BLaER1 treated with 17β-estradiol and CSF1 and Interleukin-3, amounts not matched to agents 10 nM and 100 nM (cell line): ENCODE measurements around the gene UBR1.

ENCODE experiments used
- H3K27ac ChIP-seq, 11 experiments: shearing (Covaris generic); formaldehyde crosslinking; 2 replicates each; pipeline ENCODE4 v1.8.1; 2022
- H3K27me3 ChIP-seq, 11 experiments: shearing (Covaris generic); formaldehyde crosslinking; 2 replicates each; pipeline ENCODE4 v1.8.1; 2022
- H3K36me3 ChIP-seq, 11 experiments: shearing (Covaris generic); formaldehyde crosslinking; 2 replicates each; pipeline ENCODE4 v1.8.1; 2022
- H3K4me1 ChIP-seq, 10 experiments: shearing (Covaris generic); formaldehyde crosslinking; 2 replicates each; pipeline ENCODE4 v1.8.1; 2022
- H3K4me2 ChIP-seq, 11 experiments: shearing (Covaris generic); formaldehyde crosslinking; 2 replicates each; pipeline ENCODE4 v1.8.1; 2022
- H3K4me3 ChIP-seq, 10 experiments: shearing (Covaris generic); formaldehyde crosslinking; 2 replicates each; pipeline ENCODE4 v1.8.1; 2022
- H3K9ac ChIP-seq, 11 experiments: shearing (Covaris generic); formaldehyde crosslinking; 2 replicates each; pipeline ENCODE4 v1.8.1; 2022
- H3K9me3 ChIP-seq, 11 experiments: shearing (Covaris generic); formaldehyde crosslinking; replicated peaks in 1 of 11; 2 replicates each; pipeline ENCODE4 v1.8.1; 2022
- H4K20me1 ChIP-seq, 11 experiments: shearing (Covaris generic); formaldehyde crosslinking; 2 replicates each; pipeline ENCODE4 v1.8.1; 2022
- Cebpa-rat ChIP-seq, 11 experiments: shearing (Covaris generic); IDR thresholded peaks; 2 replicates each; pipeline ENCODE4 v1.8.1; 2022

UBR1 gene

DNA sequence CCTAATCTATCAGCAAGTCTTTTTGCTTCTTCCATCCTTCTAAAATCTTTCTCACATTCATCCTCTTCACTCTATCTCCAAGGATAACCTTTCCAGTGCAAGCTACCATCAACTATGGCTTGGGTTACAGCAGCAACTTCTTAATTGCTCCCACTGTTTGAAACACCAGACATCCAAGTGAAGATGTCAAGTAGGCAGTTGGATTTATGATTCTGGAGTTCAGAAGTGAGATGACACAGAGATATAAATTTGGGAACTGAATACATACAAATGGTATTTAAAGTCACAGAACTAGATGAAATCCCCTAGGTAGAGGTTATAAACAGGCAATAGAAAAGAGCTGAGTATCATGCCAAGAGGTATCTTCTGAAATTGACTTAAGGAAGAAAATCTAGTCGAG lies 3.7 kb downstream of the UBR1 start:
- H3K27me3 ChIP-seq: no peaks in the 10 kb centered on the region
- H3K36me3 ChIP-seq: peaks cover 27 to 74% (median 64%) of the 10 kb centered on the region in 11 experiments
- no peak overlapping the region for H3K4me2 ChIP-seq

DNA sequence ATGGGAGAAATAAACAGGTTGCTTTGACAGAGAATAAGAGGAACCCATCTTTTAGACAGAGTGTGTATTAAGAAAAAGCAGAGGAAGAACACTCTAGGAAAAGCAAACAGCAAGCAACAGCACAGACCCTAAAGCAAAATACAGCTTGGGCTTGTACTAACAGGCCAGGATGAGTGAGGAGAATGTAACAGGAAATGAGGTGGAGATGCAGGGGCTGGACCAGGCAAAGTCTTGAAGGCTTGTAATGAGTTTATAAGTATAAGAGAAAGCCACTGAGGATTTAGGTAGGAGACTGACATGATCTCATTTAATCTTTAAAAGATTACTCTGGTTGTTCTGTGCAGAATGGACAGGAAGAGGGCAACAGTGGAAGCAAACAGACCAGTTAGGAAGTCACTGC lies 4.9 kb downstream of the UBR1 start:
- Histone ChIP-seq H3K36me3 (peaks cover 29 to 85% (median 76%) of the 10 kb centered on the region in 11 experiments), H4K20me1 (peaks cover 0 to 72% (median 18%) of the 10 kb centered on the region in 11 experiments; a peak in 14 of 22 replicates), H3K9me3 (no peaks in the 10 kb centered on the region), H3K4me1 (peaks cover 7 to 30% (median 17%) of the 10 kb centered on the region in 10 experiments), H3K9ac (no peak overlapping the region), H3K27me3 (no peaks in the 10 kb centered on the region), H3K4me3 (no peak overlapping the region), H3K4me2 (no peak overlapping the region), H3K27ac (no peak overlapping the region)
- no peak for TF ChIP-seq Cebpa-rat (IDR thresholded peaks at IDR 0.05)

More for the DNA sequence above, 3.7 kb downstream of the UBR1 start:
- no peak for TF ChIP-seq Cebpa-rat (IDR thresholded peaks at IDR 0.05)
- Histone ChIP-seq H3K4me3 (no peak overlapping the region), H3K9ac (no peak overlapping the region), H3K4me1 (peaks cover 14 to 29% (median 24%) of the 10 kb centered on the region in 10 experiments), H4K20me1 (peaks cover 0 to 60% (median 11%) of the 10 kb centered on the region in 11 experiments; a peak in 11 of 22 replicates), H3K27ac (no peak overlapping the region), H3K9me3 (no peaks in the 10 kb centered on the region)

DNA sequence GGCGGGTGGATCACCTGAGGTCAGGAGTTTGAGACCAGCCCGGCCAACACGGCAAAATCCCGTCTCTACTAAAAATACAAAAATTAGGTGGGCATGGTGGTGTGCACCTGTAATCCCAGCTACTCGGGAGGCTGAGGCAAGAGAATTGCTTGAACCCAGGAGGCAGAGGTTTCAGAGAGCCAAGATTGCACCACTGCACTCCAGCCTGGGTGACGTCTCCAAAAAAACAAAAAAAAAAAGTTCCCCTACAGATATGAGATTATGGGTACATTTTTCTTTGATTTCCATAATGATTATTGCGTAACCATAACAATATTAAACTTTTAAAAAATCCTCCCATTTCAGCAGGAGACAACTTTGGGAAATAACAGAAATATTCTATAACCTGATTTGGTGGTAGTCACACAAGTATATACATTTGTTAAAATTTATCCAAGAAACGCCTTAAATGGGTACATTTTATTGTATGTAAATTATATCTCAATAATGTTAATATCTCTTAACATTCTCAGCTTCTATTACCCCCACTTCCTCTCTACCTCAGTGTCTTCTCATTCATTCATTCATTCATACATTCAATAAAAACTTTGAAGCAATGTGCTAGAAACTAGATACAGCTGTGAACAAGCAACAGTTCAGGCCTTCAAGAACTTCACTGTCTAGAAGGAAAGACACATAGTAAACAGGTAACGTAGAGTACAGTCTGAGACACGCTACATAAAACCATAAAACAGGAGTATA lies 6.6 kb downstream of the UBR1 start:
- H3K4me2 ChIP-seq: no peak overlapping the region
- H3K4me3 ChIP-seq: no peak overlapping the region
- peak in 7 of 11 experiments; percentile 28 to 87 (median 52); a peak in 9 of 22 replicates for TF ChIP-seq Cebpa-rat (IDR thresholded peaks at IDR 0.05)
- H3K4me1 ChIP-seq: peaks cover 1 to 27% (median 7%) of the 10 kb centered on the region in 10 experiments
- H3K27ac ChIP-seq: no peak overlapping the region
- H3K9me3 ChIP-seq: no peaks in the 10 kb centered on the region
- H3K36me3 ChIP-seq: peaks cover 29 to 99% (median 80%) of the 10 kb centered on the region in 11 experiments
- peaks cover 0 to 84% (median 32%) of the 10 kb centered on the region in 11 experiments; a peak in 16 of 22 replicates for H4K20me1 ChIP-seq
- no peaks in the 10 kb centered on the region for H3K27me3 ChIP-seq
- H3K9ac ChIP-seq: no peak overlapping the region

DNA sequence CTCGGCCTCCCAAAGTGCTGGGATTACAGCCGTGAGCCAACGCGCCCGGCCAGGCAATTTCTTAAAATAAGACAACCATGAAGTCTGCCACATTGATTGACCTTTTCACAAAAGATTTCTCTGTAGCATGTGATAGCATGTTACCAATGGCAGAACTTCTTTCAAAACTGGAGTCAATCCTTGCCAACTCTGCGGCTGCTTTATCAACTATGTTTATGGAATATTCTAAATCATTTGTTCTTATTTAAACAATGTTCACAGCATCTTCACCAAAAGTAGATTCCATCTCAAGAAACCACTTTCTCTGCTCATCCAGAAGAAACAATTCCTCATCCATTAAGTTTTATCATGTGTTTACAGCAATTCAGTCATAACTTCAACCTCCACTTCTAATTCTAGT lies 9.4 kb downstream of the UBR1 start:
- Histone ChIP-seq H3K4me1 (peaks cover 0 to 35% (median 3%) of the 10 kb centered on the region in 10 experiments; a peak in 9 of 20 replicates), H4K20me1 (peaks cover 3 to 95% (median 53%) of the 10 kb centered on the region in 11 experiments; a peak in 17 of 22 replicates), H3K27me3 (no peaks in the 10 kb centered on the region), H3K36me3 (peaks cover 21 to 98% (median 74%) of the 10 kb centered on the region in 11 experiments), H3K4me3 (no peak overlapping the region), H3K9me3 (no peaks in the 10 kb centered on the region), H3K27ac (no peak overlapping the region), H3K9ac (no peak overlapping the region), H3K4me2 (no peak overlapping the region)
- no peak for TF ChIP-seq Cebpa-rat (IDR thresholded peaks at IDR 0.05)

DNA sequence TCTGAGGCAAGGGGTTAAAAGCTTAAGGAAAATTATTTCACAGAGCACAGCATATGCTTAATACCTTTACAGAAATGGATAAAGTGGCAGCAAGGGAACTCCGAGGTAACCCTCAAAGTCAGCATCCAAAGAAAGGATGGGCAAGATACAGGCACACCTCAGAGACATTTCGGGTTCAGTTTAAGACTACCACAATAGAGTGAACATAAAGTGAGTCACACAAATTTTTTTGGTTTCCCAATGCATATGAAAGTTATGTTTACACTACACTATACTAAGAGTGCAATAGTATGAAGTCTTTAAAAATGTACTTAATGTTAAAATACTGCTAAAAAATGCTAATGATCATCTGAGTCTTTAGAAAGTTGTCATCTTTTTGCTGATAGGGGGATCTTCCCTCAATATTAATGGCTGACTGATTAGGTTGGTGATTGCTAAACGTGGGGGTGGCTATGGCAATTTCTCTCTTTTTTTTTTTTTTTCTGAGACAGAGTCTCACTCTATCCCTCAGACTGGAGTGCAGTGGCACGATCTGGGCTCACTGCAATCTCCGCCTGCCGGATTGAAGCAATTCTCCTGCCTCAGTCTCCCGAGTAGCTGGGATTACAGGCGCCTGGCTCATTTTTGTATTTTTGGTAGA lies 10.0 kb downstream of the UBR1 start:
- Histone ChIP-seq H3K4me2 (no peak overlapping the region), H3K27ac (no peak overlapping the region), H3K27me3 (no peaks in the 10 kb centered on the region), H3K9me3 (no peaks in the 10 kb centered on the region), H4K20me1 (peaks cover 3 to 92% (median 53%) of the 10 kb centered on the region in 11 experiments; a peak in 17 of 22 replicates), H3K4me1 (peaks cover 0 to 35% (median 3%) of the 10 kb centered on the region in 10 experiments; a peak in 9 of 20 replicates), H3K4me3 (no peak overlapping the region), H3K9ac (no peak overlapping the region), H3K36me3 (peaks cover 16 to 98% (median 74%) of the 10 kb centered on the region in 11 experiments)
- no peak for TF ChIP-seq Cebpa-rat (IDR thresholded peaks at IDR 0.05)

DNA sequence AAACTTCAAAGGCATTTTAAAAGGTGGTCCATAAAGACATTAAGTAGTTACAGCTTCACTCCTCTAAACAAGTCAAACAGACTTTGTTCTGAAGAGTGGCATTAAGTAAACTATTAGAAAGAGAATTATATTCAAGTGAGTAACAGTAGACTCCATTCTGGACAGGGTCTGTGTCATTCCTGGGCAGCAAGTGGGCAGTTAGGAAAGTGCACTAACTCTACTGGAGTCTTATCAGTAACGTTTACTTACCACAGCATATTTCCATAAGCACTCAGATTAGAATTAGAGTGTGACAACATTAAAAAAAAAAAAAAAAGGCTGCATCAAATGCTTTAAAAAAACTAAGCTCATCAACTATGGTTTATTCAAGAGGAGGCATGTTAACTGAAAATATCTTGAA lies 10.6 kb downstream of the UBR1 start:
- Histone ChIP-seq H3K4me2 (no peak overlapping the region), H4K20me1 (peaks cover 3 to 92% (median 54%) of the 10 kb centered on the region in 11 experiments; a peak in 17 of 22 replicates), H3K27ac (no peak overlapping the region), H3K4me3 (no peak overlapping the region), H3K27me3 (no peaks in the 10 kb centered on the region), H3K36me3 (peaks cover 10 to 97% (median 70%) of the 10 kb centered on the region in 11 experiments), H3K4me1 (peaks cover 0 to 35% (median 3%) of the 10 kb centered on the region in 10 experiments; a peak in 9 of 20 replicates), H3K9ac (no peak overlapping the region), H3K9me3 (no peaks in the 10 kb centered on the region)
- TF ChIP-seq Cebpa-rat (IDR thresholded peaks at IDR 0.05): no peak

DNA sequence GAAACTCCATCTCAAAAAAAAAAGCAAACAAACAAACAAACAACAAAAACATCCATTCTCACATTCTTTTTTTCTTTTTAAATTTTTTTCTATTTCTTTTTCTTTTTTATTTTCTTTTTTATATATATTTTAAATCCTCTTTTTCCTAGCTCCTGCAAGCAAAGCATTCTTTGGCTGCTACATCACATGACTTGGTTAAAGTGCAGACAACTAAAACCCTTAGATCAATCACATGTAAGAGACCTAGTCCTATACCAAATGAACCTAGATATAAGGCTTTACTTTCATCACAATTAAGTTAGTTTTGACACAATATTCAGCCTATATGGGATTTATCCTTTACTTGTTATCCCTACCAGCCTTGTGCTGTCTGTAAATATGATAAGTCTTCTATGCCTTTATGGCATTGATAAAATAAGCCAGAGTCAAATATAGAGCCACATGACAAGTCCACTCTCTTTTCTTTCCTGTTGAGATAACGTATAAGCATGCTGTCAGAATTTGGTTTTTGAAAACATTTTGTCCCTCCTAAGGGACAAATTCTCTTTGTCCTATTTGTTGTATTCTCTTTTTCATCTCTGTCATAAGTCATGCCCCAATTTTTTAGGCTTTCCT lies 11.3 kb downstream of the UBR1 start:
- peaks cover 0 to 35% (median 3%) of the 10 kb centered on the region in 10 experiments; a peak in 9 of 20 replicates for H3K4me1 ChIP-seq
- H3K9me3 ChIP-seq: no peaks in the 10 kb centered on the region
- H3K4me2 ChIP-seq: peak overlapping the region in 1 of 11 experiments; percentile 80; a peak in 2 of 22 replicates
- H4K20me1 ChIP-seq: peaks cover 3 to 89% (median 58%) of the 10 kb centered on the region in 11 experiments; a peak in 17 of 22 replicates
- H3K4me3 ChIP-seq: no peak overlapping the region
- no peak overlapping the region for H3K27ac ChIP-seq
- H3K27me3 ChIP-seq: no peaks in the 10 kb centered on the region
- TF ChIP-seq Cebpa-rat (IDR thresholded peaks at IDR 0.05): no peak
- no peak overlapping the region for H3K9ac ChIP-seq
- peaks cover 7 to 93% (median 66%) of the 10 kb centered on the region in 11 experiments for H3K36me3 ChIP-seq

DNA sequence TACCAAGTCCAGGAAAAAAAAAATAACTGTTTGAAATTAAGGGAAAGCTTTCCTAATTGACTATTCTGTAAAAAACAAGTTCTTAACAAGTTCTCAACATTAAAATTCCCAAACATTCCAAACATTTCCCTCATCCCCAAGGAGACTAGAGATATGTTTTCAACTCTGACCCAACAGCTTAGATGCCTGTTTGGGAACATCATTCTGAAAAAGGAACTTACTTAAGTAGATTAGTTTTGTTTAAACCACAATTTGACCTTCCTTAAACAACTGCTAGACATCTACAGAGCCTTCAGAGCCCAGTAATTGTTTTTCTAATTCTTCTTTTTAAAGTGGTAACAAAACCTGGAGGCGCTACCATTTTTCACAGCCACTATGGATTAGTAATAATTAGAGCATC lies 12.8 kb downstream of the UBR1 start:
- Histone ChIP-seq H3K4me2 (peak overlapping the region in 4 of 11 experiments; percentile 50 to 80 (median 66); a peak in 9 of 22 replicates), H3K27me3 (no peaks in the 10 kb centered on the region), H3K9me3 (no peaks in the 10 kb centered on the region), H3K27ac (0 out of 22 replicates have a peak overlapping the region, but pooled peaks of 1 of the 11 experiments have one; percentile 31), H3K9ac (no peak overlapping the region), H3K4me3 (no peak overlapping the region), H3K36me3 (peaks cover 7 to 93% (median 62%) of the 10 kb centered on the region in 11 experiments; a peak in 21 of 22 replicates), H4K20me1 (peaks cover 3 to 93% (median 62%) of the 10 kb centered on the region in 11 experiments; a peak in 17 of 22 replicates), H3K4me1 (peaks cover 0 to 35% (median 3%) of the 10 kb centered on the region in 10 experiments; a peak in 9 of 20 replicates)
- no peak for TF ChIP-seq Cebpa-rat (IDR thresholded peaks at IDR 0.05)
